ENCODE results near the gene FHAD1. TPM values are rescaled to one million over a fixed set of nuclear protein-coding genes. Genes with fewer than 3 reads are reported as not detected.

FHAD1 gene
- total and polyA plus RNA-seq, 2 donors (not counting 3 experiments of a cell fraction or from before 2014, with no cell fraction given), result 0.04 to 0.69 TPM

DNA sequence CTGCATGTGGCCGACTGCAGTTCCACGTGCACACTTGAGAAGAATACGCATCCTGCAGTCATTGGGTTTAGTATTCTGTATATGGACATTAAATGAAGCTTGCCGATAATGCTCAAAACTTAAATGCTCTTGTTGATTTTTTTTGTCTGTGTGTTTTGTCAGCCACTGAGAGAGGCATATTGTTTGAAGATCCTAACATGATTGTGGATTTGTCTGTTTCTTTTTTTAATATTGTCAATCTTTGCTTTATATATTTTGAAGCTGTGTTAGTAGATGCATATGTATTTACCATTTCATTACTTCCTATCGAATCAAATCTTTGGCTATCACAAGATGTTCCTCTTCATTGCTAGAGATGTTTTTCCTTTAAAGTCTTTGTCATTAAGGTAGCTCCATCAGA lies 73.2 kb downstream of the FHAD1 start:
- DNase-seq (ENCODE audit: low read depth, low spot score) (no peak), FAIRE-seq (no peak)
- H3K9me1 ChIP-seq (replicated peaks; ENCODE audit: control insufficient read depth, extremely low read depth, insufficient read depth, low read length), result no peaks in the 10 kb centered on the region
- no peaks in the 10 kb centered on the region for H4K20me1 ChIP-seq (replicated peaks; ENCODE audit: control insufficient read depth, extremely low read depth, insufficient read depth, low read length)
- no peak overlapping the region for H3K9ac ChIP-seq (replicated peaks; ENCODE audit: extremely low read depth, insufficient read depth, low read length)
- POLR2A ChIA-PET, result no interaction called here
- H3K79me2 ChIP-seq (ENCODE audit: control insufficient read depth, insufficient read depth, low read length), result no peaks in the 10 kb centered on the region
- TF ChIP-seq MYC (IDR thresholded peaks at IDR 0.05; ENCODE audit: low read depth, low read length), result no peak
- TF ChIP-seq JUN (IDR thresholded peaks at IDR 0.05; ENCODE audit: borderline replicate concordance, insufficient read depth, insufficient read length, low read depth), result no peak
- TF ChIP-seq EZH2 (IDR thresholded peaks at IDR 0.05; ENCODE audit: borderline replicate concordance, low read depth, low read length, severe bottlenecking), result no peak
- TF ChIP-seq POLR2AphosphoS5 (IDR thresholded peaks at IDR 0.05; ENCODE audit: insufficient read depth, low read depth, low read length), result no peak
- TF ChIP-seq, protein P1, sequence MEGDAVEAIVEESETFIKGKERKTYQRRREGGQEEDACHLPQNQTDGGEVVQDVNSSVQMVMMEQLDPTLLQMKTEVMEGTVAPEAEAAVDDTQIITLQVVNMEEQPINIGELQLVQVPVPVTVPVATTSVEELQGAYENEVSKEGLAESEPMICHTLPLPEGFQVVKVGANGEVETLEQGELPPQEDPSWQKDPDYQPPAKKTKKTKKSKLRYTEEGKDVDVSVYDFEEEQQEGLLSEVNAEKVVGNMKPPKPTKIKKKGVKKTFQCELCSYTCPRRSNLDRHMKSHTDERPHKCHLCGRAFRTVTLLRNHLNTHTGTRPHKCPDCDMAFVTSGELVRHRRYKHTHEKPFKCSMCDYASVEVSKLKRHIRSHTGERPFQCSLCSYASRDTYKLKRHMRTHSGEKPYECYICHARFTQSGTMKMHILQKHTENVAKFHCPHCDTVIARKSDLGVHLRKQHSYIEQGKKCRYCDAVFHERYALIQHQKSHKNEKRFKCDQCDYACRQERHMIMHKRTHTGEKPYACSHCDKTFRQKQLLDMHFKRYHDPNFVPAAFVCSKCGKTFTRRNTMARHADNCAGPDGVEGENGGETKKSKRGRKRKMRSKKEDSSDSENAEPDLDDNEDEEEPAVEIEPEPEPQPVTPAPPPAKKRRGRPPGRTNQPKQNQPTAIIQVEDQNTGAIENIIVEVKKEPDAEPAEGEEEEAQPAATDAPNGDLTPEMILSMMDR (IDR thresholded peaks at IDR 0.05; ENCODE audit: extremely low read depth in 1 of 2, insufficient read depth in 1 of 2, low read depth in 1 of 2, low read length in 2 of 2), result no peak
- TF ChIP-seq, protein P2, sequence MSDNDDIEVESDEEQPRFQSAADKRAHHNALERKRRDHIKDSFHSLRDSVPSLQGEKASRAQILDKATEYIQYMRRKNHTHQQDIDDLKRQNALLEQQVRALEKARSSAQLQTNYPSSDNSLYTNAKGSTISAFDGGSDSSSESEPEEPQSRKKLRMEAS (IDR thresholded peaks at IDR 0.05; ENCODE audit: insufficient read depth, insufficient read length), result no peak
- no peak for TF ChIP-seq POLR2A (IDR thresholded peaks at IDR 0.05; ENCODE audit: low read depth, low read length)
- no peak for TF ChIP-seq FOS (IDR thresholded peaks at IDR 0.05; ENCODE audit: borderline replicate concordance, insufficient read depth, low read length)
- TF ChIP-seq GATA2 (IDR thresholded peaks at IDR 0.05; ENCODE audit: insufficient read depth, insufficient read length, low read depth, low read length), result no peak
- dilution Hi-C loops (cut with MboI; ENCODE audit: extremely low pct_ligation_motif_present, low sequenced_read_pairs), result loop anchor here (10.0 kb wide), 1 partner anchor 95 kb away; no protein-coding TSS in a partner anchor
- intact Hi-C loops (cut with micrococcal nuclease), result loop anchor here (10.0 kb wide), 1 partner anchor 425 kb away; the partner anchor contains the start of gene TMEM82
- no peak overlapping the region for H3K4me2 ChIP-seq (ENCODE audit: insufficient read depth, low read length)
- H3K27ac ChIP-seq (ENCODE audit: insufficient read depth, low read depth, low read length), result no peak overlapping the region
- no peaks in the 10 kb centered on the region for H3K27me3 ChIP-seq (ENCODE audit: control insufficient read depth in 2 of 2, insufficient read depth in 2 of 2, low read length in 2 of 2)
- no peaks in the 10 kb centered on the region for H3K36me3 ChIP-seq (ENCODE audit: control insufficient read depth in 2 of 2, extremely low read depth in 1 of 2, insufficient read depth in 2 of 2, low read length in 2 of 2)
- no peak overlapping the region for H2AFZ ChIP-seq (ENCODE audit: low read depth, low read length)
- H3K4me1 ChIP-seq (ENCODE audit: control insufficient read depth, extremely low read depth, insufficient read depth, low read length), result no peaks in the 10 kb centered on the region
- no peak overlapping the region for H3K4me3 ChIP-seq (replicated peaks in 1 of 3; ENCODE audit: insufficient read depth in 1 of 3, low read depth in 1 of 3, low read length in 3 of 3)
- CTCF ChIA-PET, result interaction anchor here (0.7 to 1.8 kb wide), 7 partner anchors 8 to 192 kb away, joined by 3 to 5 read pairs (median 4); no protein-coding TSS in a partner anchor
- no TSS peak for BruUV-seq (replicated peaks)
- H3K9me3 ChIP-seq (replicated peaks; ENCODE audit: control insufficient read depth, insufficient read depth, low read length), result no peaks in the 10 kb centered on the region

Data from endothelial cell of umbilical vein (primary cell).